Natural killer cell (primary cell): Measurements from ENCODE around the gene MROH7. TPM values are rescaled to one million over a fixed set of nuclear protein-coding genes. Genes with fewer than 3 reads are reported as not detected.

Experiments used
- ATAC-seq, 3 donors: fragments of 150-1000 bp in 2 of 3; fragments of 200-7000 bp in 1 of 3; cut with Tn5 transposase; 1 replicate in 1 of 3; 2 replicates in 2 of 3; pipeline ENCODE4 v1.10.0; 2021; ENCODE audit warnings: mild to moderate bottlenecking in 2 of 3, moderate library complexity in 2 of 3
- DNase-seq, 2 donors: peaks; one replicate each; pipeline versions ENCODE4 v3.0.0 to v3.0.0-alpha.2; 2013 to 2021; ENCODE audit warnings: mixed read lengths in 1 of 2
- H3K27ac ChIP-seq: one replicate; pipeline ENCODE4 v1.5.1; 2013; ENCODE audit warnings: mild to moderate bottlenecking, low read length
- H3K27me3 ChIP-seq: one replicate; pipeline ENCODE4 v1.6.1; 2013; ENCODE audit warnings: low read length; ENCODE audit not compliant: control insufficient read depth, insufficient read depth
- H3K36me3 ChIP-seq: one replicate; pipeline ENCODE4 v1.6.1; 2013; ENCODE audit warnings: low read length; ENCODE audit not compliant: control insufficient read depth, insufficient read depth
- H3K4me1 ChIP-seq: one replicate; pipeline ENCODE4 v1.6.1; 2013; ENCODE audit warnings: low read length; ENCODE audit not compliant: control insufficient read depth, insufficient read depth
- H3K4me3 ChIP-seq: one replicate; pipeline ENCODE4 v1.5.1; 2013; ENCODE audit warnings: low read length
- H3K9me3 ChIP-seq: one replicate; pipeline ENCODE4 v1.6.1; 2013; ENCODE audit warnings: low read length; ENCODE audit not compliant: control insufficient read depth, insufficient read depth
- H3K27ac Mint-ChIP-seq, 2 donors: one replicate each; pipeline ENCODE4 v1.8.0; 2022; ENCODE audit warnings: mild to moderate bottlenecking in 2 of 2, mixed read lengths in 2 of 2, moderate library complexity in 1 of 2
- H3K27me3 Mint-ChIP-seq, 2 donors: one replicate each; pipeline ENCODE4 v1.8.0; 2022; ENCODE audit warnings: low read depth in 2 of 2, mixed read lengths in 2 of 2
- H3K36me3 Mint-ChIP-seq: one replicate; pipeline ENCODE4 v1.8.0; 2022; ENCODE audit warnings: mixed read lengths
- H3K4me1 Mint-ChIP-seq, 2 donors: one replicate each; pipeline ENCODE4 v1.8.0; 2022; ENCODE audit warnings: mixed read lengths in 2 of 2
- H3K4me3 Mint-ChIP-seq: one replicate; pipeline ENCODE4 v1.8.0; 2022; ENCODE audit warnings: mild to moderate bottlenecking, moderate library complexity, mixed read lengths
- H3K9me3 Mint-ChIP-seq, 2 donors: one replicate each; pipeline ENCODE4 v1.8.0; 2022; ENCODE audit warnings: mixed read lengths in 2 of 2
- CTCF ChIP-seq: fragments of 200-600 bp; IDR thresholded peaks from one replicate; pipeline ENCODE4 v1.8.0; 2022; ENCODE audit warnings: antibody characterized with exemption
- WGBS: methylation state at CpG from one replicate; pipeline ENCODE4 v1.1.7; 2013; ENCODE audit warnings: missing lambda C conversion rate; ENCODE audit not compliant: insufficient coverage; 5-methylcytosine and 5-hydroxymethylcytosine counted together
- intact Hi-C: fragments of 100-400 bp; cut with micrococcal nuclease; formaldehyde crosslinking; loops from one replicate; pipeline ENCODE4 v1.14.2; 2022
- total RNA-seq, 4 donors: library from RNA; stranded (reverse); fragments of 120-200 nt in 1 of 4; gene quantifications; one replicate each; pipeline versions ENCODE4 v1.2.3 to v1.2.4, GENCODE V29; 2013 to 2022

The MROH7 gene
- total RNA-seq, 3 donors from 2014 or later (not counting 1 experiment from before 2014, with no cell fraction given), result 0.16 to 0.88 (median 0.33) TPM

- H3K4me1 Mint-ChIP-seq, result no peaks in the 10 kb centered on the region
- TF ChIP-seq CTCF, result no peak
- ATAC-seq (no peak), DNase-seq (no peak)
- H3K27ac Mint-ChIP-seq, result peak overlapping the region in 1 of 2 donors; percentile 7
- intact Hi-C loops, result no loop called here
- H3K4me3 ChIP-seq, result no peak overlapping the region
- no peaks in the 10 kb centered on the region for H3K27me3 ChIP-seq
- H3K4me1 ChIP-seq, result no peaks in the 10 kb centered on the region
- no peaks in the 10 kb centered on the region for H3K36me3 ChIP-seq
- WGBS, result 91% methylated on average over 4 of the region's 4 CpGs
- H3K4me3 Mint-ChIP-seq, result no peak overlapping the region
- no peaks in the 10 kb centered on the region for H3K9me3 Mint-ChIP-seq
- H3K27ac ChIP-seq, result no peak overlapping the region
- H3K27me3 Mint-ChIP-seq, result peaks cover 0 to 3% of the 10 kb centered on the region in 2 donors
- no peaks in the 10 kb centered on the region for H3K9me3 ChIP-seq
- H3K36me3 Mint-ChIP-seq, result no peaks in the 10 kb centered on the region
Measured at GRCh38 chr1:54664364-54664763, 22.8 kb downstream of the MROH7 start.

GRCh38 chr1:54665852-54666251, 24.3 kb downstream of the MROH7 start:
- no peak for TF ChIP-seq CTCF
- H3K4me3 Mint-ChIP-seq, result no peak overlapping the region
- intact Hi-C loops, result no loop called here

GRCh38 chr1:54666333-54666732, 24.7 kb downstream of the MROH7 start:
- Mint-ChIP-seq H3K27ac (no peak overlapping the region), H3K4me1 (no peaks in the 10 kb centered on the region), H3K4me3 (no peak overlapping the region), H3K27me3 (peaks cover 0 to 3% of the 10 kb centered on the region in 2 donors), H3K36me3 (no peaks in the 10 kb centered on the region), H3K9me3 (no peaks in the 10 kb centered on the region)
- no peak for TF ChIP-seq CTCF
- intact Hi-C loops, result no loop called here
- ATAC-seq (no peak), DNase-seq (no peak)
- no peaks in the 10 kb centered on the region for H3K27me3 ChIP-seq
- no peak overlapping the region for H3K27ac ChIP-seq
- 96% methylated on average over 5 of the region's 6 CpGs for WGBS
- no peaks in the 10 kb centered on the region for H3K36me3 ChIP-seq
- no peaks in the 10 kb centered on the region for H3K9me3 ChIP-seq
- no peaks in the 10 kb centered on the region for H3K4me1 ChIP-seq
- H3K4me3 ChIP-seq, result no peak overlapping the region

More at GRCh38 chr1:54665852-54666251, 24.3 kb downstream of the MROH7 start:
- Mint-ChIP-seq H3K27ac (no peak overlapping the region), H3K27me3 (peaks cover 0 to 3% of the 10 kb centered on the region in 2 donors), H3K4me1 (no peaks in the 10 kb centered on the region), H3K9me3 (no peaks in the 10 kb centered on the region), H3K36me3 (no peaks in the 10 kb centered on the region)
- ATAC-seq, result no peak
- Histone ChIP-seq H3K4me3 (no peak overlapping the region), H3K36me3 (no peaks in the 10 kb centered on the region), H3K27me3 (no peaks in the 10 kb centered on the region), H3K27ac (no peak overlapping the region), H3K4me1 (no peaks in the 10 kb centered on the region), H3K9me3 (no peaks in the 10 kb centered on the region)
- no peak for DNase-seq
- WGBS, result 91% methylated on average over 5 of the region's 5 CpGs

- Mint-ChIP-seq H3K4me1 (peaks cover 10 to 11% of the 10 kb centered on the region in 2 donors), H3K27ac (no peak overlapping the region), H3K4me3 (no peak overlapping the region), H3K27me3 (peaks cover 0 to 3% of the 10 kb centered on the region in 2 donors), H3K36me3 (no peaks in the 10 kb centered on the region), H3K9me3 (no peaks in the 10 kb centered on the region)
- no peak for TF ChIP-seq CTCF
- H3K9me3 ChIP-seq, result no peaks in the 10 kb centered on the region
- peaks cover 4% of the 10 kb centered on the region for H3K4me1 ChIP-seq
- no peak overlapping the region for H3K4me3 ChIP-seq
- no peak for ATAC-seq
- no peak for DNase-seq
- intact Hi-C loops, result no loop called here
- H3K27ac ChIP-seq, result no peak overlapping the region
- no peaks in the 10 kb centered on the region for H3K36me3 ChIP-seq
- H3K27me3 ChIP-seq, result no peaks in the 10 kb centered on the region
- WGBS, result 89% methylated on average over 2 of the region's 2 CpGs
Measured at GRCh38 chr1:54667797-54668196, 26.2 kb downstream of the MROH7 start.
